GM12801 (cell line): ENCODE data around the gene FARP1.

Experiments used
- CTCF ChIP-seq: IDR thresholded peaks from one replicate; pipeline ENCODE4 v1.5.1; 2011; ENCODE audit warnings: control low read depth; ENCODE audit not compliant: insufficient read length; ENCODE audit errors: extremely low read depth

The FARP1 gene

DNA sequence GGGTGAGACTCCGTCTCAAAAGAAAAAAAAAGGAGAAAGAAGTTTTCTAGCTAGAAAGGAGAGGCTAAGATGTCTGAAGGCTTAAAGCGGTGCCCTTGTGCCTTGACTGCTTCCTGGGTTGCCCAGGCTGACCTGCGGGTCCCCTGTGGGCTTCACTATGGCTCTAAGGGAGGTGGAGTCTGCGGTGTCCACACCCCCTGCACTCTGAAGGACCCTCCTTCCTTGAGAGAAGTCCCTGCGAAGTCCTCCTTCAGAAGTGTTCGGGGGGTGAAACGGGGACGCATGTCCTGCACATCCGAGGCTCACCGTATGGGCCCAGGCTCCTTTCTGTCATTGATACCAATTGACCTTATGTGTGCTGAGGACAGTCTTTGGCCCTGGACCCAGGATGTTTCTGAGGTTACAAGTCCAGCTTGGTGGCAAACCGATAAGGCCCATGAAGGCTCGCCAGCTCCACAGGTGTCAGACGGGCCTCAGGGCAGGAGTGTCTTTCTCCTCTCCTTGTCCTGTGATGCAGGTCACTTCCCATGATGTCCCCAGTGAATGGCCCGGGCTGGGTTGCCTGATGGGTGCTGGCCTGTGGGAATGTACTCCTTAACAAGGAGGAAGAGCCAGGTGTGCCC is 45.8 kb downstream of the FARP1 start:
- TF ChIP-seq CTCF: no peak

- no peak for TF ChIP-seq CTCF
Measured at GRCh38 chr13:98189841-98190505, 47.1 kb downstream of the FARP1 start.

DNA sequence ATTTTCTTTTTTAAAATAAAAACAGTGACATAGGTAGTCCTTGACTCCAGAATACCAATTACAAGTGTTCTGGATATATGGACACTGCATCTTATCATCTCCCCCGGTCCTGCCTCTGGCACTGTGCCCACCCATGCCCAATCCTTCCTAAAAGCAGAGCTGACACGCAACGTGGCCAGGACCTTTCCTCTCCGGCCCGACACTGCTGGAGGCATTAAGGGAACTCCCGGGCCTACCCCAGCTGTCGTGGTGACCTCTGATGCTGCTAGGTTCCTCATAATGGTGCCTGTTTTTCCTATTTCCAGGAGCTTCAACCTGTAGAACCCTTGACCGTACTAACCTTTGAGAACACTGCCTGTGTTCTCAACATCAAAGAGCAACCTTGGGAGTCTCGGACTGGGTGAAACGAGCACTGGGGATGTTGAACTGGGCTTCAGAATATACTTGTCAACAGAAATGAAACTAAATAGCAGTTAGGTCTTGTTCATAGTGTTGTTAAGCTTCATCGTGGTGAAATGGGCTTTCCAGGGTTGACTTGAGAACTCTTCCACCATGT is 48.1 kb downstream of the FARP1 start:
- no peak for TF ChIP-seq CTCF

DNA sequence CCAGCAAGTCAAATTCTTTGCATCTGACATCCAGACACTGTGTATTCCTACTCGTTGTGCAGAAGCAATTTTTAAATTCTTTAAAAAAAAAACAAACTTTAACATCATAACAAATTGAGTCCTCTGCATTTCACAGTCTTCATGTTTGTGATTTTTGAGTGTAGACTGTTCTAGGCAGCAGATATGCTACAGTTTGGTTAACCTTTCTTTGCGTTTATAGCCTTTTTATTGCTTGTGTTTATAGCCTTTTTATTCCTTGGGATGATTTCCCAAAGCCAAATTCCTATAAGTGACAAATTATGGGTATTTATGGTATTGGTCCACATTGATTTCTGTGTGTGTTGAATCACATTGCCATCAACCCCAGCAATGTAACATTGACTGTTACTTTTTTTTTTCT is 49.1 kb downstream of the FARP1 start:
- TF ChIP-seq CTCF: no peak

- TF ChIP-seq CTCF: no peak
Measured at GRCh38 chr13:98195054-98195791, 52.3 kb downstream of the FARP1 start.

- TF ChIP-seq CTCF: no peak
Measured at GRCh38 chr13:98198683-98199082, 55.8 kb downstream of the FARP1 start.

DNA sequence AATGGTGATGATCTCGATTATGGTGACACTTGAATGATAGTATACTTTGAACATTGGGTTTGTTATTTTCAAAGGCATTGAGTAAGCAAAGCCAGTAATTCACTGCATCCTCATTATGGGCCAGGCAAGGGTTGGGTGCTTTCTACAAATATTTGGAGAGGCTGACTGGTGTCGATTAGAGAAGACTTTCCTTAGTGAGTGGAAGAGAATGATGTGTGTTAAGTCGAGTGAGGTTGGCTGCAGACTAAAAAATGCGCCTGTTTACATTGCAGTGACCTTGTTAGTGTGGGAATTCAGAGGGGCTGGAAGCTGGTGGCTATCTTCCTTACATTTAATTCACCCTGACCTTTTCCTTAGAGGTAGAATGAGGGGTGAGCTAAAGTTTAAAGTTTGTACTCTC is 56.6 kb downstream of the FARP1 start:
- no peak for TF ChIP-seq CTCF
